Ishikawa (cell line): ENCODE measurements around the gene APBA2.

Experiments
- CEBPB ChIP-seq: IDR thresholded peaks from 2 replicates; pipeline ENCODE4 v1.6.1; 2012
- CREB1 ChIP-seq: IDR thresholded peaks from 2 replicates; pipeline ENCODE4 v1.6.1; 2012; ENCODE audit warnings: low read depth
- EGR1 ChIP-seq: IDR thresholded peaks from 2 replicates; pipeline ENCODE4 v1.6.1; 2012
- EP300 ChIP-seq: IDR thresholded peaks from 2 replicates; pipeline ENCODE4 v1.6.1; 2012; ENCODE audit warnings: borderline replicate concordance
- FOXM1 ChIP-seq: IDR thresholded peaks from 2 replicates; pipeline ENCODE4 v1.6.1; 2012; ENCODE audit warnings: low read depth, borderline replicate concordance
- NFIC ChIP-seq: IDR thresholded peaks from 2 replicates; pipeline ENCODE4 v1.6.1; 2012
- RAD21 ChIP-seq: IDR thresholded peaks from 2 replicates; pipeline ENCODE4 v1.6.1; 2012; ENCODE audit warnings: low read depth
- TAF1 ChIP-seq: IDR thresholded peaks from 2 replicates; pipeline ENCODE4 v1.6.1; 2012; ENCODE audit warnings: low read depth, mild to moderate bottlenecking
- TCF12 ChIP-seq: IDR thresholded peaks from 2 replicates; pipeline ENCODE4 v1.6.1; 2012; ENCODE audit warnings: low read depth
- TEAD4 ChIP-seq: IDR thresholded peaks from 2 replicates; pipeline ENCODE4 v1.6.1; 2012
- YY1 ChIP-seq: IDR thresholded peaks from 2 replicates; pipeline ENCODE4 v1.6.1; 2012; ENCODE audit warnings: low read depth
- ZBTB7A ChIP-seq: IDR thresholded peaks from 2 replicates; pipeline ENCODE4 v1.6.1; 2012; ENCODE audit warnings: low read depth
- TF ChIP-seq, protein P1 (sequence below): IDR thresholded peaks from 2 replicates; pipeline ENCODE4 v1.6.1; 2012
- TF ChIP-seq, protein P2 (sequence below): IDR thresholded peaks from 2 replicates; pipeline ENCODE4 v1.6.1; 2012
- TF ChIP-seq, protein P3 (sequence below): IDR thresholded peaks from 2 replicates; pipeline ENCODE4 v1.6.1; 2012; ENCODE audit warnings: low read depth, mild to moderate bottlenecking

The APBA2 gene

GRCh38 chr15:28897861-28898585, 12.2 kb downstream of the APBA2 start:
- TF ChIP-seq FOXM1 (no peak), TCF12 (no peak), NFIC (no peak), EP300 (no peak), CEBPB (no peak), CREB1 (no peak), EGR1 (no peak), TEAD4 (no peak), TAF1 (no peak), YY1 (no peak), RAD21 (no peak)
- TF ChIP-seq, protein P1, sequence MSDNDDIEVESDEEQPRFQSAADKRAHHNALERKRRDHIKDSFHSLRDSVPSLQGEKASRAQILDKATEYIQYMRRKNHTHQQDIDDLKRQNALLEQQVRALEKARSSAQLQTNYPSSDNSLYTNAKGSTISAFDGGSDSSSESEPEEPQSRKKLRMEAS: no peak
- TF ChIP-seq, protein P2, sequence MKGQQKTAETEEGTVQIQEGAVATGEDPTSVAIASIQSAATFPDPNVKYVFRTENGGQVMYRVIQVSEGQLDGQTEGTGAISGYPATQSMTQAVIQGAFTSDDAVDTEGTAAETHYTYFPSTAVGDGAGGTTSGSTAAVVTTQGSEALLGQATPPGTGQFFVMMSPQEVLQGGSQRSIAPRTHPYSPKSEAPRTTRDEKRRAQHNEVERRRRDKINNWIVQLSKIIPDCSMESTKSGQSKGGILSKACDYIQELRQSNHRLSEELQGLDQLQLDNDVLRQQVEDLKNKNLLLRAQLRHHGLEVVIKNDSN: no peak
- TF ChIP-seq, protein P3, sequence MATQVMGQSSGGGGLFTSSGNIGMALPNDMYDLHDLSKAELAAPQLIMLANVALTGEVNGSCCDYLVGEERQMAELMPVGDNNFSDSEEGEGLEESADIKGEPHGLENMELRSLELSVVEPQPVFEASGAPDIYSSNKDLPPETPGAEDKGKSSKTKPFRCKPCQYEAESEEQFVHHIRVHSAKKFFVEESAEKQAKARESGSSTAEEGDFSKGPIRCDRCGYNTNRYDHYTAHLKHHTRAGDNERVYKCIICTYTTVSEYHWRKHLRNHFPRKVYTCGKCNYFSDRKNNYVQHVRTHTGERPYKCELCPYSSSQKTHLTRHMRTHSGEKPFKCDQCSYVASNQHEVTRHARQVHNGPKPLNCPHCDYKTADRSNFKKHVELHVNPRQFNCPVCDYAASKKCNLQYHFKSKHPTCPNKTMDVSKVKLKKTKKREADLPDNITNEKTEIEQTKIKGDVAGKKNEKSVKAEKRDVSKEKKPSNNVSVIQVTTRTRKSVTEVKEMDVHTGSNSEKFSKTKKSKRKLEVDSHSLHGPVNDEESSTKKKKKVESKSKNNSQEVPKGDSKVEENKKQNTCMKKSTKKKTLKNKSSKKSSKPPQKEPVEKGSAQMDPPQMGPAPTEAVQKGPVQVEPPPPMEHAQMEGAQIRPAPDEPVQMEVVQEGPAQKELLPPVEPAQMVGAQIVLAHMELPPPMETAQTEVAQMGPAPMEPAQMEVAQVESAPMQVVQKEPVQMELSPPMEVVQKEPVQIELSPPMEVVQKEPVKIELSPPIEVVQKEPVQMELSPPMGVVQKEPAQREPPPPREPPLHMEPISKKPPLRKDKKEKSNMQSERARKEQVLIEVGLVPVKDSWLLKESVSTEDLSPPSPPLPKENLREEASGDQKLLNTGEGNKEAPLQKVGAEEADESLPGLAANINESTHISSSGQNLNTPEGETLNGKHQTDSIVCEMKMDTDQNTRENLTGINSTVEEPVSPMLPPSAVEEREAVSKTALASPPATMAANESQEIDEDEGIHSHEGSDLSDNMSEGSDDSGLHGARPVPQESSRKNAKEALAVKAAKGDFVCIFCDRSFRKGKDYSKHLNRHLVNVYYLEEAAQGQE: no peak

GRCh38 chr15:28899061-28899738, 13.4 kb downstream of the APBA2 start:
- TF ChIP-seq ZBTB7A (no peak), EGR1 (no peak), CEBPB (no peak), EP300 (no peak), TAF1 (no peak), NFIC (no peak), TCF12 (no peak), CREB1 (no peak), FOXM1 (no peak), RAD21 (no peak), YY1 (no peak), TEAD4 (no peak)
- TF ChIP-seq, protein P2: no peak
- TF ChIP-seq, protein P3: no peak
- TF ChIP-seq, protein P1: no peak

DNA sequence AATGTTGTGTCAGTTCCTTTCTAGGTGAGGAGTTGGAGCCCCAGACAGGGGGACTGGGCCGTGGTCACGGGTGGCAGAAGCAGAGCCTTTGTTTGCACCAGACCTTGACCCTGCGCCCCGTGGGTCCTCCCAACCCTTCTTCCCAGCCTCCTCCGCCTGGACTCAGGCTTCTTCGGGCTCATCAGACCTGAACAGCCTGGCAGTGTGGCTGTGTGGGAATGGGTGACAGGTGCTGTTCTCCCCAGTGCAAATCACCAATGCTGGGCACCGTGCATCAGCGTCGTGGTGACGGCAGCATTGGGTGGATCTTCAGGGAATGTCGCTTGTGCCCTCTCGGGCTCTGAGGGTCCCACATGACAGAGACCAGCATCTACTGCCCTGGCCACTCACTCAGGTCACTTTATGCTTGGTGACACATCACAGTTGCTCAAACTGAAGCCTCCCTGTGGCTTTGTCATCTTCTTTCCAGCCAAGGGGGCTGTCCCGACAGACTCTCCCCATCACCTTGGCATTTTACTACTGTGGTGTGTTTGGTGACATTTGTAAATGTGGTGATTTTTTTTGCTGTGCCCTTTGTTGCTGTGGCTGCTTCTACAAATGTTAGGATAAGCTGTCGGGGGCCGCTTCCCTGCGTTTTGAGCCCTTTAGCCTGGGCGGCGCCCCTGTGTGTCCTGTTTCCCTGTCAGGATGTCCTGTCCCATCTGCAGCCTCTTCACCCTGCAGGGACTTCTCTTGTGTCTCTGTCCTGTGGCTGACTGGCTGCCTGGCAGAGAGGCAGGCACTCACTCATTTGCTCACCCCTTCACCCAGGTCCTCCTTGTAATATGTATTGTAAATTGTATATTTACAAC, 14.5 kb downstream of the APBA2 start:
- TF ChIP-seq TEAD4 (no peak), EGR1 (no peak), ZBTB7A (no peak), CREB1 (no peak), RAD21 (no peak), CEBPB (no peak), FOXM1 (no peak), NFIC (no peak), TCF12 (no peak), EP300 (no peak)
- TF ChIP-seq, protein P2: no peak
- TF ChIP-seq, protein P1: no peak
- TF ChIP-seq, protein P3: no peak
